ENCODE data around the gene PHLDB1.

DNA sequence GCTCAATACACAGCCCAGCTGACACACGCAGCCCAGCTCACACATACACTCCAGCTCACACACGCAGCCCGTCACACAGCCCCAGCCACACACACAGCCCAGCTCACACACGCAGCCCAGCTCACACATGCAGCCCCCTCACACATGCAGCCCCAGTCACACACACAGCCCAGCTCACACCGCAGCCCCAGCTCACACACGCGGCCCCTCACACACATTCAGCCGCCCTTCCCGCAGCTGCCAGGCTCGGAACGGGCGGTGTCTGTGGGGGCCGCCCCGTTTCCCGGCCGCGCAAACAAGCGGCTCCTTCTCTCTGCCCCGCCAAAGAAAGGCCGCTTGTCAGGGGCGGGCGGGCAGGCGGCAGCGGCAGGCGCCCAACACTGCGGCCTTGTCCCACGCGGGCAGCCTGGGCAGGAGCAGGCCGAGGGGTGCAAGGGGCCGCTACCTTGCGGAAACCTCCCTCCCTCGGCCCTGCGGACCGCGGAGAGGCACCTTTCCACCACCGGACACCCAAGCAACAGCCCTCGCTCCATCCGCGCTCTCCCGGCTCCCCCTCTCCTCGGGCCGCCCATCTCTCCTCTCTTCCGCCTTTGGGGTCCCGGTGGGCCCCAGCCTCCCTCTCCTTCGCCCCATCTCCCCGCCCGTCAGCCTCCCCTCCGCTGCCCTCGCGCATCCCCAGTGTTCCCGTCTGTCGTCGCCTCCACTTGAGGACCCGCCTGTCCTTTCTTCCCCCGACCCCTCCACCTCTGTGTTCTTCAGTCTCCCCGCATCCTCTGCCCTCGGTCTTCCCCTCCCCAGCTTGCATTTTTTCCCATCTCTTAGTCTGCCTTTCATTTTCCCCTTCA is 2.2 kb downstream of the PHLDB1 start:
- TF ChIP-seq, protein P1, sequence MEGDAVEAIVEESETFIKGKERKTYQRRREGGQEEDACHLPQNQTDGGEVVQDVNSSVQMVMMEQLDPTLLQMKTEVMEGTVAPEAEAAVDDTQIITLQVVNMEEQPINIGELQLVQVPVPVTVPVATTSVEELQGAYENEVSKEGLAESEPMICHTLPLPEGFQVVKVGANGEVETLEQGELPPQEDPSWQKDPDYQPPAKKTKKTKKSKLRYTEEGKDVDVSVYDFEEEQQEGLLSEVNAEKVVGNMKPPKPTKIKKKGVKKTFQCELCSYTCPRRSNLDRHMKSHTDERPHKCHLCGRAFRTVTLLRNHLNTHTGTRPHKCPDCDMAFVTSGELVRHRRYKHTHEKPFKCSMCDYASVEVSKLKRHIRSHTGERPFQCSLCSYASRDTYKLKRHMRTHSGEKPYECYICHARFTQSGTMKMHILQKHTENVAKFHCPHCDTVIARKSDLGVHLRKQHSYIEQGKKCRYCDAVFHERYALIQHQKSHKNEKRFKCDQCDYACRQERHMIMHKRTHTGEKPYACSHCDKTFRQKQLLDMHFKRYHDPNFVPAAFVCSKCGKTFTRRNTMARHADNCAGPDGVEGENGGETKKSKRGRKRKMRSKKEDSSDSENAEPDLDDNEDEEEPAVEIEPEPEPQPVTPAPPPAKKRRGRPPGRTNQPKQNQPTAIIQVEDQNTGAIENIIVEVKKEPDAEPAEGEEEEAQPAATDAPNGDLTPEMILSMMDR (IDR thresholded peaks at IDR 0.05) = no peak
- TF ChIP-seq SMC3 (IDR thresholded peaks at IDR 0.05; ENCODE audit: low read depth, low read length) = no peak

All from SK-N-SH (cell line).